GM12878 (cell line): ENCODE measurements around the gene ZNF101. TPM values are rescaled to one million over a fixed set of nuclear protein-coding genes. Genes with fewer than 3 reads are reported as not detected.

ENCODE experiments used
- CEBPB ChIP-seq, 2 experiments: fragments of 150-350 bp in 1 of 2; IDR thresholded peaks; 2 replicates each; pipeline ENCODE4 v1.6.1; 2012 to 2014; ENCODE audit warnings: low read depth in 2 of 2, low read length in 2 of 2, borderline replicate concordance in 1 of 2, inconsistent platforms in 1 of 2
- HDAC2 ChIP-seq: fragments of 200-600 bp; sonication (generic); IDR thresholded peaks from 2 replicates; pipeline ENCODE4 v1.6.1; 2017
- JUNB ChIP-seq: IDR thresholded peaks from 2 replicates; pipeline ENCODE4 v1.6.1; 2016; ENCODE audit warnings: antibody characterized with exemption, mild to moderate bottlenecking
- NFIC ChIP-seq: IDR thresholded peaks from 2 replicates; pipeline ENCODE4 v1.6.1; 2012; ENCODE audit warnings: low read depth, mild to moderate bottlenecking, inconsistent platforms, low read length, moderate library complexity
- SIN3A ChIP-seq: IDR thresholded peaks from 2 replicates; pipeline ENCODE4 v1.6.1; 2012; ENCODE audit warnings: low read depth, low read length, improper control_type of control experiment
- SMAD1 ChIP-seq: fragments of 450-650 bp; IDR thresholded peaks from 2 replicates; pipeline ENCODE4 v1.6.1; 2018; ENCODE audit warnings: mild to moderate bottlenecking, low read depth; ENCODE audit not compliant: partially characterized antibody
- SMC3 ChIP-seq: IDR thresholded peaks from 2 replicates; pipeline ENCODE4 v1.6.1; 2011; ENCODE audit warnings: low read length, improper control_type of control experiment, borderline replicate concordance
- SPI1 ChIP-seq: IDR thresholded peaks from 2 replicates; pipeline ENCODE4 v1.6.1; 2011; ENCODE audit warnings: low read depth, mild to moderate bottlenecking, low read length, moderate library complexity, borderline replicate concordance; ENCODE audit not compliant: insufficient read depth
- ZBED1 ChIP-seq: IDR thresholded peaks from 2 replicates; pipeline ENCODE4 v1.6.1; 2016; ENCODE audit warnings: borderline replicate concordance
- ZNF622 ChIP-seq: fragments of 450-650 bp; IDR thresholded peaks from 2 replicates; pipeline ENCODE4 v1.6.1; 2017; ENCODE audit warnings: mild to moderate bottlenecking, inconsistent platforms
- polyA plus RNA-seq, 11 experiments: library from polyadenylated mRNA; depleted of rRNA in 4 of 11; unstranded in 6 of 11; stranded (reverse) in 5 of 11; fragments of >200 nt; fragmentation: Nextera tagmentation in 4 of 11; fragmentation: Illumina TruSeq in 1 of 11; extraction: Ambion mirVana in 4 of 11; extraction: Trizol in 1 of 11; gene quantifications; 1 replicate in 1 of 11; 2 replicates in 10 of 11; pipeline versions ENCODE4 v1.2.1 to v1.2.3, GENCODE V29; 2011 to 2016; ENCODE audit warnings: inconsistent platforms in 2 of 11, missing spikeins in 2 of 11, low read depth in 1 of 11
- total RNA-seq, 4 experiments: library from RNA; depleted of rRNA in 3 of 4; stranded (reverse); fragments of >200 nt in 3 of 4; fragmentation: Illumina TruSeq in 1 of 4; extraction: Trizol in 1 of 4; gene quantifications; 2 replicates each; pipeline versions ENCODE4 v1.2.1 to v1.2.3, GENCODE V29; 2013 to 2021
- TF ChIP-seq, protein P1 (sequence below): fragments of 450-650 bp; formaldehyde crosslinking; IDR thresholded peaks from 2 replicates; pipeline ENCODE4 v1.4.0; 2022; ENCODE audit warnings: mild to moderate bottlenecking, moderate library complexity
- TF ChIP-seq, protein P2 (sequence below): fragments of 150-350 bp; IDR thresholded peaks from 2 replicates; pipeline ENCODE4 v1.6.1; 2016; ENCODE audit warnings: low read depth, low read length
- TF ChIP-seq, protein P3 (sequence below), 3 experiments: IDR thresholded peaks in 2 of 3; conservative IDR thresholded peaks in 1 of 3; 2 replicates each; pipeline ENCODE4 v1.5.1; 2011; ENCODE audit warnings: low read depth in 3 of 3, low read length in 3 of 3, mild to moderate bottlenecking in 3 of 3, control low read depth in 2 of 3, moderate library complexity in 2 of 3, inconsistent platforms in 1 of 3, mixed read lengths in 1 of 3; ENCODE audit not compliant: control insufficient read depth in 2 of 3, insufficient read depth in 1 of 3; ENCODE audit errors: extremely low read depth in 1 of 3
- TF ChIP-seq, protein P4 (sequence below): fragments of 150-350 bp; IDR thresholded peaks from 2 replicates; pipeline ENCODE4 v1.6.1; 2014; ENCODE audit warnings: mild to moderate bottlenecking, low read depth, low read length
- TF ChIP-seq, protein P5 (sequence below): fragments of 450-650 bp; IDR thresholded peaks from 2 replicates; pipeline ENCODE4 v1.6.1; 2018; ENCODE audit warnings: mild to moderate bottlenecking, low read depth, moderate library complexity; ENCODE audit not compliant: partially characterized antibody

The ZNF101 gene
- total and polyA plus RNA-seq, 10 of the 15 experiments (the other 5 are each of a cell fraction or from before 2014, with no cell fraction given) = 15.2 to 40.5 (median 19.8) TPM

DNA sequence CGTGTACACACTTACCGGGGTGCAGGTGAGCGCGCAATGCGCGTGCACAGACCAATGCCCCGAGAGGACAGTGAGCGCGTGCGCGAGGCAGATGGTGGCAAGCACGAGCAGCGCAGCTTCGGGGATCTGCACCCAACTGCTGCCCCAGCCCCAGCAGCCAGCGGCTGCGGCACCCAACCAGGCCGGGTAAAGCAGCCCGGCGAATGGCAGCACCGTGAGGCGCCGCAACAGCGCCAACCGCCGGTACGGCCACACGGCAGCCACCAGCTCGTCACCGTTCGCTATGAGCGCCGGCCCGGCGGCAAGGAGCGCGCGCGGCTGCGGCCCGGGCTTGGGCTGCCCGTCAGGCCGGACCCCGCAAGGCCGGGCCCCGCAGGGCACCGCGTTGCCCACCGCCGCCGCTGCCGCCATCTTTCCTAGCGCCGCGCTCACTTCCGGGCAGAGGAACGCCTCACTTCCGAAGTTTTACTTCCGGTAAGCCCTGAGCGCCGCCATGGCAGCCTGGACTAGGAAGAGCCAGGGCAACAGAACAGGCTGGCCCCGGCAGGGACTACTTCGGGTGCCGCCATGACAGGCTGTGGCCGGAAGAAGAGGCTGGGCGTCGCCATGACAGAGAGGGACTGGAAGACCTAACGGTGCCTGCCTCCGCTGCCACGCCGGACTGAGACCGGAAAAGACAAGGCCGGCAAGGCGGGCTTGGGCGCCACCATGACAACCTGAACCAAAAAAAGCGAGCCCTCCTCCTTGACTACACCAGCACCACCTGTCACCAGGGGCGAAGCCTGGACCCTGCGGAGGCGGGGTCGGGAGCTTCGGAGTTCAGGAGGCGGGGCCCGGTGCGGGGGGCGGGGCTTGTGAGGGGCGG, 5.2 kb upstream of the ZNF101 start, which contains the start of gene ATP13A1 (continued):
- TF ChIP-seq, protein P1, sequence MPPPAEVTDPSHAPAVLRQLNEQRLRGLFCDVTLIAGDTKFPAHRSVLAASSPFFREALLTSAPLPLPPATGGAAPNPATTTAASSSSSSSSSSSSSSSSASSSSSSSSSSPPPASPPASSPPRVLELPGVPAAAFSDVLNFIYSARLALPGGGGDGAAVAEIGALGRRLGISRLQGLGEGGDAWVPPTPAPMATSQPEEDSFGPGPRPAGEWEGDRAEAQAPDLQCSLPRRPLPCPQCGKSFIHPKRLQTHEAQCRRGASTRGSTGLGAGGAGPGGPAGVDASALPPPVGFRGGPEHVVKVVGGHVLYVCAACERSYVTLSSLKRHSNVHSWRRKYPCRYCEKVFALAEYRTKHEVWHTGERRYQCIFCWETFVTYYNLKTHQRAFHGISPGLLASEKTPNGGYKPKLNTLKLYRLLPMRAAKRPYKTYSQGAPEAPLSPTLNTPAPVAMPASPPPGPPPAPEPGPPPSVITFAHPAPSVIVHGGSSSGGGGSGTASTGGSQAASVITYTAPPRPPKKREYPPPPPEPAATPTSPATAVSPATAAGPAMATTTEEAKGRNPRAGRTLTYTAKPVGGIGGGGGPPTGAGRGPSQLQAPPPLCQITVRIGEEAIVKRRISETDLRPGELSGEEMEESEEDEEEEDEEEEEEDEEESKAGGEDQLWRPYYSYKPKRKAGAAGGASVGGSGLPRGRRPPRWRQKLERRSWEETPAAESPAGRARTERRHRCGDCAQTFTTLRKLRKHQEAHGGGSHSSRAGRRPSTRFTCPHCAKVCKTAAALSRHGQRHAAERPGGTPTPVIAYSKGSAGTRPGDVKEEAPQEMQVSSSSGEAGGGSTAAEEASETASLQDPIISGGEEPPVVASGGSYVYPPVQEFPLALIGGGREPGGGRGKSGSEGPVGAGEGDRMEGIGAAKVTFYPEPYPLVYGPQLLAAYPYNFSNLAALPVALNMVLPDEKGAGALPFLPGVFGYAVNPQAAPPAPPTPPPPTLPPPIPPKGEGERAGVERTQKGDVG (CRISPR knock-in tag) = no peak
- TF ChIP-seq, protein P2, sequence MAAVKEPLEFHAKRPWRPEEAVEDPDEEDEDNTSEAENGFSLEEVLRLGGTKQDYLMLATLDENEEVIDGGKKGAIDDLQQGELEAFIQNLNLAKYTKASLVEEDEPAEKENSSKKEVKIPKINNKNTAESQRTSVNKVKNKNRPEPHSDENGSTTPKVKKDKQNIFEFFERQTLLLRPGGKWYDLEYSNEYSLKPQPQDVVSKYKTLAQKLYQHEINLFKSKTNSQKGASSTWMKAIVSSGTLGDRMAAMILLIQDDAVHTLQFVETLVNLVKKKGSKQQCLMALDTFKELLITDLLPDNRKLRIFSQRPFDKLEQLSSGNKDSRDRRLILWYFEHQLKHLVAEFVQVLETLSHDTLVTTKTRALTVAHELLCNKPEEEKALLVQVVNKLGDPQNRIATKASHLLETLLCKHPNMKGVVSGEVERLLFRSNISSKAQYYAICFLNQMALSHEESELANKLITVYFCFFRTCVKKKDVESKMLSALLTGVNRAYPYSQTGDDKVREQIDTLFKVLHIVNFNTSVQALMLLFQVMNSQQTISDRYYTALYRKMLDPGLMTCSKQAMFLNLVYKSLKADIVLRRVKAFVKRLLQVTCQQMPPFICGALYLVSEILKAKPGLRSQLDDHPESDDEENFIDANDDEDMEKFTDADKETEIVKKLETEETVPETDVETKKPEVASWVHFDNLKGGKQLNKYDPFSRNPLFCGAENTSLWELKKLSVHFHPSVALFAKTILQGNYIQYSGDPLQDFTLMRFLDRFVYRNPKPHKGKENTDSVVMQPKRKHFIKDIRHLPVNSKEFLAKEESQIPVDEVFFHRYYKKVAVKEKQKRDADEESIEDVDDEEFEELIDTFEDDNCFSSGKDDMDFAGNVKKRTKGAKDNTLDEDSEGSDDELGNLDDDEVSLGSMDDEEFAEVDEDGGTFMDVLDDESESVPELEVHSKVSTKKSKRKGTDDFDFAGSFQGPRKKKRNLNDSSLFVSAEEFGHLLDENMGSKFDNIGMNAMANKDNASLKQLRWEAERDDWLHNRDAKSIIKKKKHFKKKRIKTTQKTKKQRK = no peak
- no peak for TF ChIP-seq CEBPB (IDR thresholded peaks at IDR 0.05; ENCODE audit: borderline replicate concordance in 1 of 2, low read depth in 2 of 2, low read length in 2 of 2)
- no peak for TF ChIP-seq ZBED1
- TF ChIP-seq, protein P3, sequence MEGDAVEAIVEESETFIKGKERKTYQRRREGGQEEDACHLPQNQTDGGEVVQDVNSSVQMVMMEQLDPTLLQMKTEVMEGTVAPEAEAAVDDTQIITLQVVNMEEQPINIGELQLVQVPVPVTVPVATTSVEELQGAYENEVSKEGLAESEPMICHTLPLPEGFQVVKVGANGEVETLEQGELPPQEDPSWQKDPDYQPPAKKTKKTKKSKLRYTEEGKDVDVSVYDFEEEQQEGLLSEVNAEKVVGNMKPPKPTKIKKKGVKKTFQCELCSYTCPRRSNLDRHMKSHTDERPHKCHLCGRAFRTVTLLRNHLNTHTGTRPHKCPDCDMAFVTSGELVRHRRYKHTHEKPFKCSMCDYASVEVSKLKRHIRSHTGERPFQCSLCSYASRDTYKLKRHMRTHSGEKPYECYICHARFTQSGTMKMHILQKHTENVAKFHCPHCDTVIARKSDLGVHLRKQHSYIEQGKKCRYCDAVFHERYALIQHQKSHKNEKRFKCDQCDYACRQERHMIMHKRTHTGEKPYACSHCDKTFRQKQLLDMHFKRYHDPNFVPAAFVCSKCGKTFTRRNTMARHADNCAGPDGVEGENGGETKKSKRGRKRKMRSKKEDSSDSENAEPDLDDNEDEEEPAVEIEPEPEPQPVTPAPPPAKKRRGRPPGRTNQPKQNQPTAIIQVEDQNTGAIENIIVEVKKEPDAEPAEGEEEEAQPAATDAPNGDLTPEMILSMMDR (IDR thresholded peaks at IDR 0.05 in 2 of 3, conservative IDR thresholded peaks at IDR 0.05 in 1 of 3; ENCODE audit: control insufficient read depth in 2 of 3, extremely low read depth in 1 of 3, insufficient read depth in 1 of 3, low read depth in 3 of 3, low read length in 3 of 3) = no peak; a peak in 1 of 6 replicates
- no peak for TF ChIP-seq HDAC2
- TF ChIP-seq SPI1 = peak; percentile 34; the same call in 1 of the 2 replicates
- TF ChIP-seq SIN3A = peak; percentile 81
- TF ChIP-seq NFIC = no peak
- TF ChIP-seq, protein P4, sequence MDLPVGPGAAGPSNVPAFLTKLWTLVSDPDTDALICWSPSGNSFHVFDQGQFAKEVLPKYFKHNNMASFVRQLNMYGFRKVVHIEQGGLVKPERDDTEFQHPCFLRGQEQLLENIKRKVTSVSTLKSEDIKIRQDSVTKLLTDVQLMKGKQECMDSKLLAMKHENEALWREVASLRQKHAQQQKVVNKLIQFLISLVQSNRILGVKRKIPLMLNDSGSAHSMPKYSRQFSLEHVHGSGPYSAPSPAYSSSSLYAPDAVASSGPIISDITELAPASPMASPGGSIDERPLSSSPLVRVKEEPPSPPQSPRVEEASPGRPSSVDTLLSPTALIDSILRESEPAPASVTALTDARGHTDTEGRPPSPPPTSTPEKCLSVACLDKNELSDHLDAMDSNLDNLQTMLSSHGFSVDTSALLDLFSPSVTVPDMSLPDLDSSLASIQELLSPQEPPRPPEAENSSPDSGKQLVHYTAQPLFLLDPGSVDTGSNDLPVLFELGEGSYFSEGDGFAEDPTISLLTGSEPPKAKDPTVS = no peak
- TF ChIP-seq SMC3 = no peak
- TF ChIP-seq ZNF622 = no peak
- TF ChIP-seq SMAD1 = no peak
- TF ChIP-seq JUNB = no peak
- TF ChIP-seq, protein P5, sequence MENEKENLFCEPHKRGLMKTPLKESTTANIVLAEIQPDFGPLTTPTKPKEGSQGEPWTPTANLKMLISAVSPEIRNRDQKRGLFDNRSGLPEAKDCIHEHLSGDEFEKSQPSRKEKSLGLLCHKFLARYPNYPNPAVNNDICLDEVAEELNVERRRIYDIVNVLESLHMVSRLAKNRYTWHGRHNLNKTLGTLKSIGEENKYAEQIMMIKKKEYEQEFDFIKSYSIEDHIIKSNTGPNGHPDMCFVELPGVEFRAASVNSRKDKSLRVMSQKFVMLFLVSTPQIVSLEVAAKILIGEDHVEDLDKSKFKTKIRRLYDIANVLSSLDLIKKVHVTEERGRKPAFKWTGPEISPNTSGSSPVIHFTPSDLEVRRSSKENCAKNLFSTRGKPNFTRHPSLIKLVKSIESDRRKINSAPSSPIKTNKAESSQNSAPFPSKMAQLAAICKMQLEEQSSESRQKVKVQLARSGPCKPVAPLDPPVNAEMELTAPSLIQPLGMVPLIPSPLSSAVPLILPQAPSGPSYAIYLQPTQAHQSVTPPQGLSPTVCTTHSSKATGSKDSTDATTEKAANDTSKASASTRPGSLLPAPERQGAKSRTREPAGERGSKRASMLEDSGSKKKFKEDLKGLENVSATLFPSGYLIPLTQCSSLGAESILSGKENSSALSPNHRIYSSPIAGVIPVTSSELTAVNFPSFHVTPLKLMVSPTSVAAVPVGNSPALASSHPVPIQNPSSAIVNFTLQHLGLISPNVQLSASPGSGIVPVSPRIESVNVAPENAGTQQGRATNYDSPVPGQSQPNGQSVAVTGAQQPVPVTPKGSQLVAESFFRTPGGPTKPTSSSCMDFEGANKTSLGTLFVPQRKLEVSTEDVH = peak; percentile 86
